AG09309 (cell line): ENCODE results near the gene ANKRD18A.
"Not testable (repeated sequence)": the region's sequence is repeated elsewhere in the genome, so short reads cannot be mapped to it uniquely, and the experiment has no call there.

Source experiments
- DNase-seq: peaks from one replicate; pipeline ENCODE4 v3.0.0-alpha.2; 2010; ENCODE audit warnings: low read depth
- H3K4me3 ChIP-seq: 2 replicates; pipeline ENCODE4 v1.5.1; 2011; ENCODE audit warnings: mild to moderate bottlenecking, low read depth, low read length, moderate library complexity; ENCODE audit not compliant: control insufficient read depth
- TF ChIP-seq, protein P1 (sequence below): IDR thresholded peaks from 2 replicates; pipeline ENCODE4 v1.5.1; 2011; ENCODE audit warnings: mild to moderate bottlenecking, low read depth, low read length, inconsistent platforms; ENCODE audit not compliant: insufficient read depth, control insufficient read depth; ENCODE audit errors: missing control alignments

The ANKRD18A gene

DNA sequence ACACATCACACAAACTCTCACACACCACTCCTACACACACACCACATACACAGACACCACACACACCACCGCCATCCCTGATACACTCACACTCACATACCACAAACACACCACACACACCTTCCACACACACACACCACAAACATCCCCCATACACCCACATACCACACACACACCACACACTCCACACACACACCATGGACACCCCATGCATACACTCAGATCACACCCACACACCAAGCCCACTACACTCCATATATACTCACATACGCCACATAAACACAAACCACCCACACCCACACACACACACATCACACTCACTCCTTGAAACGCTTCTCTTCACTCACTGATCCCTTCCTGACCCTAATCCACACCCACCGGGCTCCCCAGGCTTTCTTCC lies 9.1 kb upstream of the ANKRD18A start:
- TF ChIP-seq, protein P1, sequence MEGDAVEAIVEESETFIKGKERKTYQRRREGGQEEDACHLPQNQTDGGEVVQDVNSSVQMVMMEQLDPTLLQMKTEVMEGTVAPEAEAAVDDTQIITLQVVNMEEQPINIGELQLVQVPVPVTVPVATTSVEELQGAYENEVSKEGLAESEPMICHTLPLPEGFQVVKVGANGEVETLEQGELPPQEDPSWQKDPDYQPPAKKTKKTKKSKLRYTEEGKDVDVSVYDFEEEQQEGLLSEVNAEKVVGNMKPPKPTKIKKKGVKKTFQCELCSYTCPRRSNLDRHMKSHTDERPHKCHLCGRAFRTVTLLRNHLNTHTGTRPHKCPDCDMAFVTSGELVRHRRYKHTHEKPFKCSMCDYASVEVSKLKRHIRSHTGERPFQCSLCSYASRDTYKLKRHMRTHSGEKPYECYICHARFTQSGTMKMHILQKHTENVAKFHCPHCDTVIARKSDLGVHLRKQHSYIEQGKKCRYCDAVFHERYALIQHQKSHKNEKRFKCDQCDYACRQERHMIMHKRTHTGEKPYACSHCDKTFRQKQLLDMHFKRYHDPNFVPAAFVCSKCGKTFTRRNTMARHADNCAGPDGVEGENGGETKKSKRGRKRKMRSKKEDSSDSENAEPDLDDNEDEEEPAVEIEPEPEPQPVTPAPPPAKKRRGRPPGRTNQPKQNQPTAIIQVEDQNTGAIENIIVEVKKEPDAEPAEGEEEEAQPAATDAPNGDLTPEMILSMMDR = no peak
- H3K4me3 ChIP-seq = no peak overlapping the region
- DNase-seq = no peak

DNA sequence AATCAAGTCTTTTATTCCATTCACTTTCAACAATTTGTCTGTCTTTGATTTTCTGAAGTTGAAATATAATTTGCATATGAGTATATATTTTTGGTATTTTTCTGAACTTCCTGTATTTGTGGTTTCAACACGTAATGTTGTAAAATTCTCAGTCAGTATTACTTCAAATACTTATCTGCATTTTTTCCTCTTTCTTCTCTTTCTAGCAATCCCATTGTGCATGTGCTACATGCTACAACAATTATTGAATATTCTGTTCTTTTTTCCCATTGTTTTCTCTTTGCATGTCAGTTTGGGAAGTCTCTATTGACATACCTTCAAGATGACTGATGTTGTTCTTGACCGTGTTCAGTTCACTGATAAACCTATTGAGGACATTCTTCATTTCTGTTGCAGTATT lies 5.6 kb upstream of the ANKRD18A start:
- TF ChIP-seq, protein P1 = no peak
- no peak overlapping the region for H3K4me3 ChIP-seq
- DNase-seq = no peak

DNA sequence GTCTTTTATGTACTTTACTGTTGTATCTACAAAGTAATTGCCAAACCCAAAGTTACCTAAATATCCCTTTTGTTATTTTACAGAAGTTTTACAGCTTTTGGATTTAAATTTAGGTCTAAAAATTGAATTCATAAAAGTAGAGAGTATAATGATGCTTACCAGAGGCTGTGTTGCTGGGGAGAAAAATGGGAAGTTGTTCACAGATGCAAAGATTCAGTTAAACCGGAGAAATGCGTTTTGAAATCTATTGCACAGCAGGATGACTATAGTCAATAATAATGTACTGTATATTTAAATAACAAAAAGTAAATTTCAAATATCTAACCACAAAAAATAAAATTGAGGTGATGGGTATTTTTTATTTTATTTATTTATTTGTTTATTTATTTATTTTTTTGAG lies 2.6 kb upstream of the ANKRD18A start:
- H3K4me3 ChIP-seq = no peak overlapping the region
- TF ChIP-seq, protein P1 = no peak
- DNase-seq = no peak

DNA sequence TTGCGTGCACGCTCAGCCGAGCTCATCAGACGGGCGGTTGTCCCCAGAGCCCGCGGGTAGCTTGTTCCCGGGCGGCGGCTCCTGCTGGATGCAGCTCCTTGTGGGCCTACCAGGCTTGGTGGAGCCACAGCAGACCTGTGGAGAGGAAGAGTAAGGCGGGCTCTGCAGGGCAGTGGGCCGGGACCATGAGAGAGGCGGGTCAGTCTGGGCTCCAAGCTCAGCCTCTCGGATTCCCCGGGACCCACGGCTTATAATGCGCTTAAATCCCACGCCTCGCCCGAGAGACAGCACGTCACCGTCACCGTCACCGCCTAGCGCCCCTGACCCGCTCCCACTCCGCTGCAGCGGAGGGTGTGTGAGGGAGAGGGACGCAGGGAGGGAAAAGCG lies 1.9 kb upstream of the ANKRD18A start:
- DNase-seq = no peak
- H3K4me3 ChIP-seq = no peak overlapping the region
- TF ChIP-seq, protein P1 = no peak

DNA sequence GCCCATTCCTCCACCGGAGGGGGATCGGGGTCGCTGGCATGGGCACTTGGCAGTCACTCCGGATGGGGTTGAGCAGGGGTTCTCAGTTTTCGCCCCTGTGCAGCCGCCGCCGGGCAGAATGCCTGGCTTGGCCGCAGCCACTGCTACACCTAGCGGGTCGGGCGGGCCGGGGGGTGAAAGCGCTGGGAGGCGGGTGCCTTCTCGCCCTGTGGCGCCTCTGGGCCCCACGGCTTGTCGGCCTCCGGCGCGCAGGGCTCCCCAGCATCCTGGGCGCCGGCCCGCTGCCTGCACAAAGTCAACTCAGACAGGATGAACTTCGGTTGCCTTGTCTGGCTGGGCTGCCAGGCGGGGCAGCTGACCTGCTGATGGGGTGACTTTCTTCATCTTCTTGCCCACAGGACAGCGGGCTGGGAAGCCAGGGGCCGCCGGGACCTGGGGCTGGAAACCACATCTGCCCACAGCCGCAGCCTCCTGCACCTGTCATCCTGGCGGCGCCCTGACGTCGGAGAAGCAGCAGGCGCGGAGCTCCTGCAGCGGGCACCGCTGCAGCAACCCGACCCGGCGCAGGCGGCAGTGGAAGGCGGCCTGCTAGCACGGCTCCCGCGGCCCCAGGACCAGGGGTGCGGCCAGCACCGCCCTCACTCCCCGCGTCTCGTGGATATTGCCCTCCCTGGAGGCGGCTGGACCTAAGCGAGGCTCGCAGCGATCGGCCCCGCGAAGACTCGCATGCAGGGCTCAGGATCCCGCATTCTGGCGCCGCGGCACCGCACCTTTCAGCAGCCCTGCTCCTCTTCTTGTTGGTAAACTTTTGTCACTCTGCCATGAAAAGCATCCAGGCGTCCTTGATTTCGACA lies 1.3 kb upstream of the ANKRD18A start:
- TF ChIP-seq, protein P1 = no peak
- H3K4me3 ChIP-seq = no peak overlapping the region
- no peak for DNase-seq

DNA sequence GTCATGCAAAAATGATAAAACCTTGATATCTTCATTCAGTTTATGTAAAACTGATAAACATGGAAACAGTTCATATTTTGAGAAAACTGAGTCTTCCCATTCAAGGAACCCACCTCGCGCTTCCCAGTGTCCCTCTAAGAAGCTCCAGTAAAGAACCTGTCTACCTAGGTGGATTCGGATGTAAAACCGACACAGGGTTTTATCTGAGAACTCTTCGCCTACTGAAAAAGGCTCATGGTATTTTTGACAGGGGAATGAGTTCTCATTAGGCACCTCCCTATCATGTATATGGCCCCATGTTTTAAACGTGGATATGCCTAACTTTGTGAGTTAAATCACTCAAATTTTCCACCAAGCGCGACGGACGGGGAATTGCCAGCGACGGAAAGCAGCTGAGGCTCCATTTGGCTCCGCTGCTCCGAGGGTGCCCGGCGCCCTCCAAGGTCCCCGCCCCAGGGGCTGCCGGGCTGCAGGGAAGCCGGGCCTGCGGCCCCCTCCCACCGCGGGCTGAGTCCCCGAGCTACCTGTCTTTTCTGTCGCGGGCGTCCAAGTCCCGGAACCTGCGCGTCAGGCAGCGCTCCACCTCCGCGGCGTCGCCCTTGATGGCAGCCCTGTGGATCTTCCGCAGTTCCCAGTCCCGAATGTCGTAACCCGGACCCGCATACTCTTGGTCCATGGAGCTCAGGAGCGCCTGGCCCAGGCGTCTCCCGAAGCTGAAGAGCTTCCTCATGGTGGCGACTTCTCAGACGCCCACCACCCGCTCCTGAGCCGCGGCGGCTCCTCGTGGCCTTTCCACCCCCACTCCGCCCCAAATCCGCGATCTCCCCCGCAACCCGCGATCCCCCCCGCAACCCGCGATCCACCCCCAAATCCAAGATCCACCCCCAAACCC lies 594 bp downstream of the ANKRD18A start:
- TF ChIP-seq, protein P1 = no peak
- no peak for DNase-seq
- H3K4me3 ChIP-seq = peak overlapping the region; percentile 25

DNA sequence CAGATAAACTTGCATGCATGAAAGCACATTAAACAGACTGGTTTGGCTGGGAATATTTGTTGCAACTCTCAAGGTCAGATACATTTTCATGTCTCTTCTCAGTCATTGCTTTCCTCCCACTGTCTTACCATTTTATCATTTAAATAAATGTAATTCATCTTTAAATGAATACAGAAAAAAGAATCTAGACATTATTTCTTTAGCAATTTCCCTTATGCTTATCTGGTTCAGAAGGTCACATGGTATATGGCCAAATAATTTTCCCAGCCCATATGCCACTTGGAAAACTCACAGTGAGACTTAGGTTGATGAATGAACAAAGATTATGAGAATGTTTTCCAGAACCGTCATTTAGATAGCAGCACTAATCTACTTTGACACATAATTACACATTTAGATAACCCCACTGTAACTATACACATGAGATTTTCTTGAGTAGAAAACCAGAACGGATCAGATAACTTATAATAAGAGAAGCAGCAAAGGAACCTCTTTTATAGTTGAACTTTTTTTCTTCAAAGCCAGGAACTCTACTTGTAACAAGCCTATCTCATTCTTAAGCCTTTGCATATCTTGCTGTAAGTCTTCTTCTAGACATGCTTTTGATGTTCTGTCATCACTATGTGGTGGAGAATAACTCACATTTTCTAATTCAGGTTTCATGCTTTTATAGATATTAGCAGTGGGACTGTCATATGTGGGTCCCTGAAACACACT lies 22.2 kb downstream of the ANKRD18A start:
- not testable (repeated sequence) for DNase-seq, H3K4me3 ChIP-seq

DNA sequence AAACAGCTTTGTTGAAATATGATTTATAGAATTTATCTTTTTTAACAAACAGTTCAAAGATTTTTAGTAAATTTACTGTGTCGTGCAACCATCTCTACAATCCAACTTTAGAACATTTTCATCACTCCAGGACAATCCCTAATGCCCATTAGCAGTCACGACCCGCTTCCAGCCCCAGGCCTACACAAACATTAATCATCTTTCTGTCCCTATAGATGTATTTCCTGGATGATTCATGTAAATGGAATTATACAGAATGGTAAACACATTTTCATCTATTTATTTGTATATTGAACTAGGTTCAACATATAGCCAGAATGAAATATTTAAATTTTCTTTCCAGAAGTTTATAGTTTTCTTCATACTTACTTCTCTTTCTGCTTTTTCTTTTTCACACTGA lies 25.3 kb downstream of the ANKRD18A start:
- DNase-seq, H3K4me3 ChIP-seq: not testable (repeated sequence)

DNA sequence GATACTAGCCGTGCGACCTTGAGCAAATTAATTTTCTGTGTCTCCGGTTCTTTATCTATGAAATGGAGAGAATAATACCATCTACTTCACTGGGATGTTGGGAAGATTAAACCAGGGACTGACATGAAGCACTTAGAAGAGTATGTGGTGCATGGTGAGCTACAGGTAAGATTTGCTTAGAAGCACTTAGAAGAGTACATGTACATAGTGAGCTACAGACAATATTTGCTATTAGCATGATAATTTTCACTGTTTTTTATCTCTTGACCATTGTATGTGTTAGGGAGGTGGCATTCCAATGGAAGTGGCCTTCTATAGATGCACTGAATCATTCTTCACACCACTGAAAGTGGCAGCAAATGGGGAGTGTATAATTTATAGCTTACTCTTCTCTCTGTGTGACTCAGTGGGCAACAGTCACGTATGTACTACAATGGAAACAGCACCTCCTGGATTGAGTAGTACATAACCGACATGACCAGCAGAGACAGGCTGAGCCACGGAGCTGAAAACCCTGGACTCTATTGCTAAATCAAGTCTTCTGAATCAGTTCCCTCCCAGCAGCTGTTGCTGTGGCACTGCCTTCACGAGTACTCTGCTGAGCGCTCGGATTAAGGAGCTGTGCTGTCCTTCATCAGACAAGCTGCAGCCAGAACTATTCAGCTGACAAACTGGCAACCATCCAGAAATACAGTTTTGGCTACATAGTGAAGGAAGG lies 28.9 kb downstream of the ANKRD18A start:
- not testable (repeated sequence) for DNase-seq, H3K4me3 ChIP-seq
